ENCODE measurements around the gene MYADML2. TPM values are rescaled to one million over a fixed set of nuclear protein-coding genes. Genes with fewer than 3 reads are reported as not detected.

MYADML2 gene
- total RNA-seq, 1 experiment from 2014 or later = not detected

GRCh38 chr17:81968850-81969812, 22.1 kb upstream of the MYADML2 start:
- intact Hi-C loops (cut with micrococcal nuclease) = no loop called here
- H2AFZ ChIP-seq (ENCODE audit: low read length) = no peak overlapping the region
- H3K27ac ChIP-seq (ENCODE audit: low read length) = no peak overlapping the region
- H3K79me2 ChIP-seq (ENCODE audit: low read length) = no peaks in the 10 kb centered on the region
- no peaks in the 10 kb centered on the region for H3K4me1 ChIP-seq (ENCODE audit: insufficient read depth, low read length)
- no peaks in the 10 kb centered on the region for H3K9me2 ChIP-seq (replicated peaks; ENCODE audit: low read length)
- CTCF ChIA-PET = interaction anchor here (0.6 kb wide), 1 partner anchor 130 kb away, joined by 4 read pairs; no protein-coding TSS in a partner anchor
- POLR2A ChIA-PET (ENCODE audit: unreplicated experiment) = no interaction called here
- peaks cover 4% of the 10 kb centered on the region; the same call in 1 of the 2 replicates for H3K9me3 ChIP-seq (ENCODE audit: low read length)
- no peaks in the 10 kb centered on the region for H3K36me3 ChIP-seq (ENCODE audit: low read depth, low read length)
- H3K9ac ChIP-seq (ENCODE audit: low read length) = no peak overlapping the region
- BruUV-seq (replicated peaks) = no TSS peak
- no peak for ATAC-seq
- no peaks in the 10 kb centered on the region for H3F3A ChIP-seq (ENCODE audit: low read length, unreplicated experiment)
- no peaks in the 10 kb centered on the region for H3K27me3 ChIP-seq (ENCODE audit: low read length)
- DNase-seq = no peak
- TF ChIP-seq EZH2phosphoT487 (IDR thresholded peaks at IDR 0.05; ENCODE audit: borderline replicate concordance, low read length) (no peak), CTCF (conservative IDR thresholded peaks at IDR 0.05; ENCODE audit: low read depth, low read length) (no peak), EZH2 (IDR thresholded peaks at IDR 0.05; ENCODE audit: low read length, unreplicated experiment) (no peak)
- H3K4me3 ChIP-seq (ENCODE audit: low read length) = no peak overlapping the region
- H4K20me1 ChIP-seq (ENCODE audit: low read length) = no peaks in the 10 kb centered on the region
- H3K4me2 ChIP-seq (ENCODE audit: low read length) = no peak overlapping the region

- no peaks in the 10 kb centered on the region for H3K79me2 ChIP-seq (ENCODE audit: low read length)
- no peaks in the 10 kb centered on the region for H3K4me1 ChIP-seq (ENCODE audit: insufficient read depth, low read length)
- no peak overlapping the region for H3K4me3 ChIP-seq (ENCODE audit: low read length)
- H3K9ac ChIP-seq (ENCODE audit: low read length) = no peak overlapping the region
- no peaks in the 10 kb centered on the region for H3F3A ChIP-seq (ENCODE audit: low read length, unreplicated experiment)
- BruUV-seq (replicated peaks) = no TSS peak
- H3K9me2 ChIP-seq (replicated peaks; ENCODE audit: low read length) = no peaks in the 10 kb centered on the region
- H4K20me1 ChIP-seq (ENCODE audit: low read length) = no peaks in the 10 kb centered on the region
- POLR2A ChIA-PET (ENCODE audit: unreplicated experiment) = no interaction called here
- no peak overlapping the region for H2AFZ ChIP-seq (ENCODE audit: low read length)
- CTCF ChIA-PET = interaction anchor here (0.6 to 0.7 kb wide), 2 partner anchors 49 to 130 kb away, joined by 4 to 13 read pairs; no protein-coding TSS in a partner anchor
- peaks cover 2% of the 10 kb centered on the region; the same call in 1 of the 2 replicates for H3K9me3 ChIP-seq (ENCODE audit: low read length)
- no peaks in the 10 kb centered on the region for H3K36me3 ChIP-seq (ENCODE audit: low read depth, low read length)
- intact Hi-C loops (cut with micrococcal nuclease) = no loop called here
- H3K4me2 ChIP-seq (ENCODE audit: low read length) = 0 out of 2 replicates have a peak overlapping the region, but pooled peaks have one; percentile 34
- DNase-seq = no peak
- no peak for TF ChIP-seq EZH2 (IDR thresholded peaks at IDR 0.05; ENCODE audit: low read length, unreplicated experiment)
- TF ChIP-seq EZH2phosphoT487 (IDR thresholded peaks at IDR 0.05; ENCODE audit: borderline replicate concordance, low read length) = no peak
- no peak for TF ChIP-seq CTCF (conservative IDR thresholded peaks at IDR 0.05; ENCODE audit: low read depth, low read length)
- no peaks in the 10 kb centered on the region for H3K27me3 ChIP-seq (ENCODE audit: low read length)
- no peak overlapping the region for H3K27ac ChIP-seq (ENCODE audit: low read length)
- ATAC-seq = no peak
Observed at GRCh38 chr17:81968396-81968745, 21.3 kb upstream of the MYADML2 start.
